HG03442 (cell line): ENCODE measurements around the gene TMEM119.
A peak's percentile ranks its signal among the peaks of the same experiment; 100 is the strongest.
"Not testable (repeated sequence)": the region's sequence is repeated elsewhere in the genome, so short reads cannot be mapped to it uniquely, and the experiment has no call there.

ENCODE experiments used
- ATAC-seq: cut with Tn5 transposase; IDR thresholded peaks from one replicate; pipeline ENCODE4 v1.9.1; 2021; ENCODE audit warnings: mild to moderate bottlenecking, moderate library complexity; ENCODE audit not compliant: unreplicated experiment

The TMEM119 gene

GRCh38 chr12:108635201-108635996 lies 37.5 kb upstream of the TMEM119 start:
- ATAC-seq = peak; percentile 44

GRCh38 chr12:108634341-108634751 lies 36.5 kb upstream of the TMEM119 start:
- no peak for ATAC-seq

GRCh38 chr12:108633534-108634248 lies 35.8 kb upstream of the TMEM119 start, which contains the start of gene SELPLG:
SELPLG (minus strand) TSS chr12:108633894; CDS start chr12:108624307, 9,587 bp downstream.
- ATAC-seq = peak; percentile 48

DNA sequence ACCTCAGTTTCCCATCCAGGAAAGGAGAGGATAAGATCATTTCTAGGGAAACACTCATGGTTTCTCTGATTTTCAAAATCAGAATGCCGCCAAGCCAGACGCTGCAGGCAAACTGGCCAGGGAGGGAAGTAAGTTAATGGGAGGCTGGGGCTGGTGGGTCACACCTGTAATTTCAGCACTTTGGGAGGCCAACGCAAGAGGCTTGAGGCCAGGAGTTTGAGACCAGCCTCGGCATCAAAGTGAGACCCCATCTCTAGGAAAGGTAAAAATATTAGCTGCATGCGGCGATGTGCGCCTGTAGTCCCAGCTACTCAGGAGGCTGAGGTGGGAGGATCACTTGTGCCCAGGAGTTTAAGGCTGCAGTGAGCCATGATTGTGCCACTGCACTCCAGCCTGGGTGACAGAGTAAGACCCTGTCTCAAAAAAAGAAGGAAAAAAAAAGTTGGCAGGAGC lies 35.2 kb upstream of the TMEM119 start:
- ATAC-seq = no peak

- not testable (repeated sequence) for ATAC-seq
Observed at GRCh38 chr12:108631261-108631660, 33.4 kb upstream of the TMEM119 start.

DNA sequence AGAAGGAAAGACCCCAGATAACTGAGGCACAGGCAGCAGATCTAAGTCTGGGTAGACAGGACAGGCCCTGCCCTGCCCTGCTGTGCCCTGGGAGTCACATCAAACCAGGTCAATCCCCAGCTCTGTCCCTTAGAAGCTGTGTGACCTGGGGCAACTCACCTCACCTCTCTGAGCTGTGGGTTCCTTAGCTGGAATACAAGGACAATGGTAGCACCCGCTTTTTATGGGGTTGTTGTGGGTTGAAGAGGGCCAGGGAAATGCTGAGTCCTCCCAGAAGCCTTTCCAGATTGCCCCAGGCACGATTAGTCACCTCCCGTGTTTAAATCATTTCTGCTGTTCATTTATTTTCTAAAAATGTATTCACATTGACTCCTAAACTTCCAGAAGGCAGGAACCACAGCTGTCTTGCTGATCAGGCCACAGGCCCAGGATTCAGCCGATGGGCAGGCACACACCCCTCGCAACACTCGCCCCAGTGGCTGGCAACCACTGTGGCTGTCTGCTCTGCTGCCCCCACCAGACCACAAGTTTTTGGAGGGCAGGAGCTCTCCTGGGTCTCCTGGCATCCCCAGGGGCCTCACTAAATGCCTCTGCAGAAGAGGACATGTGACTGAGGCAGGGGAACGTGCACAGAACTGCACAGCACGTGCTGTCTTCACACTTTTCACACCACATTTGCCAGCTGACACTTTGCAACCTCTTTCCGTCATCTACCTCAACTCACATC lies 32.8 kb upstream of the TMEM119 start:
- ATAC-seq = no peak

- no peak for ATAC-seq
Observed at GRCh38 chr12:108629824-108630476, 32.1 kb upstream of the TMEM119 start.

DNA sequence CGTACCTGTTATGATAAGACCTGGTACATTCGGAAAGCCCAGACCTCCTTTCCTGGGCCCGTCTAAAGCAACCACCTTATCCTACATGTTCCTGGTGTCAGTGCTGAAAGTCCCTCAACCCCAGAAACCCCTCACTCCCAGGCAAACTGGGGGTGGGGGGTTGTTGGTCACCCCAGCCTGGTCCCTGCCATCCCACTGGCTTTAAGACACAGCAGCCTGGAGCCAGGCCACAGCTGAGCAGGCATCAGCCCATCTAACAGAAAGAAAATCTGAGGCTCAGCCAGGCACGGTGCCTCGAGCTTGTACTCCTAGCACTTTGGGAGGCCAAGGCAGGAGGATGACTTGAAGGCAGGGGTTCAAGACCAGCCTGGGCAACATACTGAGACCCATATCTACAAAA lies 31.3 kb upstream of the TMEM119 start:
- no peak for ATAC-seq

DNA sequence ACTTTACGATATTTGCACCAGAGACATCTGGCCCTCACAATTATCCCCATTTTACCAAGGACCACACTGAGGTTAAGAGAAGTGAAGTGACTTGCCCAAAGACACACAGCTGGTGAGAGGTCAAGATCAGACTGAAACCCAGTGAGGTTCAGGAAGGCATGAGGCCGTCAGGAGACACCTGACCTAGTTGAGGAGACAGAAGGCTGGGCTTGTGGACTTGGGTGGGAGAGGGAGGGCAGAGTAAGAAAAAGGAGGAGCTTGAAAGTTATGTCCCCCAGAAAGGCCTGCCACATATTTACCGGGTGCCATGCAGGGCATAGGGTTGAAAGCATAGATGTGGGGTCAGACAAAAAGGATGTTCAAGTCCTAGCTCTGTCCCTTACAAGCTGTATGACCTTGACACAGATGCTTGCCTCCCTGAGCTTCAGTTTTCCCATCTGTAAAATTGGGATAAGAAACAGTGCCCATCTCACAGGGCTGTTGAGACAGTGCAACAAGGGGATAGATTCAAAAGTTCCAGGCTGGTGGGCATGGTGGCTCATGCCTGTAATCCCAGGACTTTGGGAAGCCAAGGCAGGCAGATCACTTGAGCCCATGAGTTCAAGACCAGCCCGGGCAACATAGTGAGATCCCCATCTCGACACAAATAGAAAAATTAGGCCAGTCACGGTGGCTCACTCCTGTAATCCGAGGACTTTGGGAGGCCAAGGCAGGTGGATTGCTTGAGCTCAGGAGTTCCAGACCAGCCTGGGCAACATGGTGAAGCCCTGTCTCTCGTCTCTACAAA lies 29.4 kb upstream of the TMEM119 start:
- ATAC-seq = no peak

DNA sequence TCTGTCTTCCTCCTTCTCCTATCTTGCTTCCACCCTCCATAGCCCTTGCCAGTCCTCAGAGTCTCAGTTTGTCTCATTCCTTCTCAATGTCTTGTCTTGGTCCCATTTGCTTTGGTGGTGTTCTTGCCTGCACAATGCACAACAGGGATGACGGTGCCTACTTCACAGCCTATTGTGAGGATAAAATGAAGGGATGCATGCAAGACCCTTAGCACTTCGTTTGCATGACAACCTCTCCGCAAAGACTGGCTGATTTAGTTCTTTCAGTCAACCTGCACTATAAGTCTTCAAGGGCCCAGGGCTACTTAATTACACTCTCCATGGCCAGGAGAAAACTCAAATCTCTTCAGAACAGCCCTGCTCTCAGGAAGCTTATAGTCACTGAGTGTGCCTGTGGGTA lies 27.3 kb upstream of the TMEM119 start:
- ATAC-seq = no peak

- ATAC-seq = no peak
Observed at GRCh38 chr12:108623577-108623976, 25.7 kb upstream of the TMEM119 start.

DNA sequence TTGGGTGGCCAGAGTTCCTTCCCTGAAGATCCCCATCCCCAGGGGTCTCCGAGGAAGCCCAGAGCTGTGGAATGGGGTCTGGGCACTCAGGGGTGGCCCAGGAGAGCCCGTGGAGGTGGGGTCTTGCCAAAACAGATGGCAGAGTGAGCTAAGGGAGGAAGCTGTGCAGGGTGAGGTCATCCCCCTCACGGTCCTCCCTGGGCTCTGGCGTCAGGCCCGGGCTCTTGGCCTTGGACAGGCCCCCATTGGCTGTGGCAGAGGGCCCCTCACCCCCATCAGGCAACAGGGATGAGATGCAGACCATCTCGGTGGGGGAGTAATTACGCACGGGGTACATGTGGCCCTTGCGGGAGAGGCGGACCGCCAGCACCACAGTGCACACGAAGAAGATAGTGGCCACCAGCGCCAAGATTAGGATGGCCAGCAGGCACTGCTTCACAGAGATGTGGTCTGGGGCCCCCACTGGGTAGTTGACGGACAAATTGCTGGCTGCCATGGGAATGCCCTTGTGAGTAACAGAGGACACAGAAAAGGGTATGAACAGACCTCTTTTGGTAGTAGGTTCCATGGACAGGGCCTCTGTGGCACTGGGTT lies 25.1 kb upstream of the TMEM119 start:
- ATAC-seq = no peak

GRCh38 chr12:108622421-108622820 lies 24.5 kb upstream of the TMEM119 start:
- no peak for ATAC-seq

GRCh38 chr12:108621161-108621560 lies 23.3 kb upstream of the TMEM119 start:
- ATAC-seq = no peak

- ATAC-seq = no peak
Observed at GRCh38 chr12:108620236-108620879, 22.5 kb upstream of the TMEM119 start.

DNA sequence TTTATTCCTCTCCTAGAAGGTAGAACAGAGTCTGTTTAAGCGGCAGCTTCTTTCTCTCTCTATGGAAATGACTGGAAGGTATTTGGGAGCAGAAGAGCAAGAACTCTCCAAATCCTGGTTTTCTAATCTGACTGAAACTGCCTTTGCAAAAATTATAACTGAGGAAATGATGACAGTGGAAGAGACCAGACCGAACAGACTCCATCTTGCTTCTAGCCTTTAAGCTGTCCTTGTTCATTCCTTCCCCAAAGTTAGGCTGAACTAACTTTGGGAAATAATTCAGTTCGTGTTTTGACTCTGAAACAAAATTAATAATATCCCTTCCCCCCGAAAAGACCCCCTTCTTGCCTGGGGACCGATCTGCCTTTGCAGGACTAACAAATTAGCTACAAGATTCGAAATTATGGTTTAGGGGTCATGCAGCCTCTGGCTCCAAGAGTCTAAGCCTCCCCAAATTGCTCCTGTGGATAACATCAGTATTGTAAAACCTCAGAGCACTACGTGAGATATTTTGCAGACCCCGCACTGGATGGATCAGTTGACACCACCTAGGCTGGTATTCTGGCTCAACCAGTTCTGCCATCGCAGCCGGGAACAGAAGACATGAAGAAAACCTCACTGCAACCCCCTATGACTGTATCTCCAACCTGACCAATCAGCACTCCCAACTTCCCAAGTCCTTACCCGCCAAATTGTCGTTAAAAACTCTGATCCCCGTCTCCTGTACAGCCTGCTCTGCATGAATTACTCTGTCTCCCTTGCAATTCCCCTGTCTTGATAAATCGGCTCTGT lies 21.7 kb upstream of the TMEM119 start:
- no peak for ATAC-seq

GRCh38 chr12:108618953-108619274 lies 21.0 kb upstream of the TMEM119 start:
- ATAC-seq = not testable (repeated sequence)

DNA sequence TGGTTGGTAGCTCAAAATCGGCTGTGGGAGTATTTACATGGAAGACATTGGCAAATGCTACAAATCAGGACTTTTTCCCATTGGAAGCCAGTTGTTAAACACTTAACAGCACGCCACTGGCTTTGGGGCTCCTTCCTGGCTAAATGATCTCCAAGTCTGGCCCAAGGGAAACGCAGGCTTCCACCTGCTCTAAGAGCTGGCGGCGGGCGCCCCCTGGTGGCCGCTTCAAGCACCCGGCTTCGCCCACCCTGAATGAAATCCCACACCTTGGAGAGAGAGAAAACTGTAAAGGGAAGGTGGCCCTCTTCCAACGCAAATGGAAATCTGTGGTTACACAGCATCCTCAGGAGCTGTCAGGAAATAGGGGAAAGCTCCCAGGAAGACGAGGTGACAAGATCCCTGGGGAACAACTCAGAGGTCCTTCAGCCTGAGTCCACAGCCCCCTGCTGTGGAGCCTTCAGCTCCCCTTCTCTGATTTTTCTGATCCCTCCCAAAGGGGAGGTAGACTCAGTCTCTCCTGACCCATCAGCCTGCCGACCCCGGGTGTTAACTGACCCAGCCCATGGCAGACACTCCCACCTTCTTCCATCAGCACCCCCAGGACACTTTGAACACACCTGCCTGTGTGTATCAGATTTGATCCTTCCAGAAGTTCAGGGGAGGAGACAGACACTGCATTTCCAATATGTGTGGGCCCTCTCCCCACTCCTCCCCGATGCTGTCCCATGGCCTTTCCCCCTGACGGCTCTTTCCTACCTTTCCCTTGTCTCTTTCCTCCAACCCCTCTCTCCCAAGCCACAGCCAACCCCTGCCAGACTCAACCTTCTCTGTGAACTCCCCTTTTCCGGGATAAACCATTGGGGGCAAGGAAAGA lies 20.4 kb upstream of the TMEM119 start:
- no peak for ATAC-seq
